GM19099 (cell line): Measurements from ENCODE around the gene DPH7.

Experiments
- POLR2A ChIP-seq: IDR thresholded peaks from 3 replicates; pipeline ENCODE4 v1.6.1; 2011; ENCODE audit warnings: low read depth; ENCODE audit not compliant: insufficient read length; ENCODE audit errors: extremely low read depth

DPH7 gene

DNA sequence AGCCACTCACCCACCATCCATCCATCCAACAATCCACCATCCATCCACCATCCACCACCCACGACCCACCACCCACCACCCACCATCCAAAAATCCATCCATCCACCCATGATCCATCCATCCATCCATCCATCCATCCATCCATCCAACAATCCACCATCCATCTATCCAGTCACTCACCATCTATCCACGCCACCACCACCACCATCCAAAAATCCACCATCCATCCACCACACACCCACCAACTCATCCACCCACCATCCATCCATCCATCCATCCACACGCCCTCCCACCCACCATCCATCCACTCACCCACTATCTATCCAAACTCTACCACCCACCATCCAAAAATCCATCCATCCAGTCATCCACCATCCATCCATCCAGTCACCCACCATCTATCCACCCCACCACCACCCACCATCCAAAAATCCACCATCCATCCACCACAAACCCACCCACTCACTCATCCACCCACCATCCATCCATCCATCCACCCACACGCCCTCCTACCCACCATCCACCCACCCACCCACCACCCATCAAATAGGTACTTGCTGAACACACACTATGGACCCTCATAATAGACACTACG lies 9.0 kb downstream of the DPH7 start:
- no peak for TF ChIP-seq POLR2A

DNA sequence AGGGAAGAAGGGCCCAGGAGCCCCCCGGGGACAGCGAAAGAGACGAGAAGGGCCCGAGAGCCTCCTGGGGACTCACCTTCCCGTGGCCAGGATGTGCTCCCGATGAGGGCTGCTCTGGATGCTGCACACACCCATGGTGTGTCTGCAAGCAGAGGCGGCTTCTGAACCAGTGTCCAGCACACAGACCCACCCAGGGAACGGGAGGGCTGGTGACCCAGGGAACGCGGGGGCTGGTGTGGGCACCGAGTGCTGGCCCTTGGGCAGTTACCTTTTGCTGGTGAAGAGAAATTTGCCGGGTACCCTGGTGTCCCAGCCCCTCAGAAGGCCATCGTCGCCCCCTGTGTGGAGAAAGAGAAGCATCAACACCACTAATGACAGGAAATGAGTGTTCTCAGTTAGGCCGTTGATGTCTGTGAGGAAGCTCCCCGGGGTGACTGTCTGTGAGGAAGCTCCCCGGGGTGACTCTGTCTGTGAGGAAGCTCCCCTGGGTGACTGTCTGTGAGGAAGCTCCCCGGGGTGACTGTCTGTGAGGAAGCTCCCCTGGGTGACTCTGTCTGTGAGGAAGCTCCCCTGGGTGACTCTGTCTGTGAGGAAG lies 13.8 kb downstream of the DPH7 start:
- no peak for TF ChIP-seq POLR2A

DNA sequence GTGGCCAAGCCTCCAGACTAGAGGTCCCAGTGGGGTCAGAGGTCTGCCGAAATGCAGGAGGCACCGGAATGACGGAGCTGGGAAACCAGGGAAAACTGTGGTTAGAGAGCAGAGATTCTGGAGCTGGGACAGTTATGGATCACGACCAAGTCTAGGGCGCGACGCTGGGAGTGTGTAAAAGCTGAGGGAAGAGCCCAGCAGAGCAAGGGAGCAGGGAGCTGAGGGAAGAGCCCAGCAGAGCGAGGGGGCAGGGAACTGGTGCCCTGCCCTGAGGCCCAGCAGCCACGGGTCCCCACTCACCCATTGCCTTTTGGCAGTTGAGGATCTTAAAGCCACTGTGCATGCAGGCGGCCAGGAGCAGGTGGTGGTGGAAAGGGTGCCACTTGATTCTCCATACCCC lies 14.6 kb downstream of the DPH7 start:
- no peak for TF ChIP-seq POLR2A

DNA sequence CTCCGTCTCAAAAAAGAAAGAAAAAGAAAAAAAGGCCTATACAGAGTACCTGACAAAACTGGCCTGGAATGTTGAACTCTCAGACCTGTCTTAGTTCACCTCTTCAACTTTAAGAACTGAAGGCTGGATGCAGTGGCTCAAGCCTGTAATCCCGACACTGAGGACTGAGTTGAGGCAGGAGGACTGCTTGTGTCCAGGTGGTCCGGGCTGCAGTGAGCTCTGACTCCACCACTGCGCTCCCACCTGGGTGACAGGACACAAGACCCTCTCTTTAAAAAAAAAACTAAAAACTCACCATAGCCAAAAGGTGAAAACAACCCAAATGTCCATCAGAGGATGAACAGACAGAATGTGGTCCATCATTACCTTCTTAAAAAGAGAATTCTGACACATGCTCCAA lies 20.6 kb downstream of the DPH7 start:
- TF ChIP-seq POLR2A: no peak

DNA sequence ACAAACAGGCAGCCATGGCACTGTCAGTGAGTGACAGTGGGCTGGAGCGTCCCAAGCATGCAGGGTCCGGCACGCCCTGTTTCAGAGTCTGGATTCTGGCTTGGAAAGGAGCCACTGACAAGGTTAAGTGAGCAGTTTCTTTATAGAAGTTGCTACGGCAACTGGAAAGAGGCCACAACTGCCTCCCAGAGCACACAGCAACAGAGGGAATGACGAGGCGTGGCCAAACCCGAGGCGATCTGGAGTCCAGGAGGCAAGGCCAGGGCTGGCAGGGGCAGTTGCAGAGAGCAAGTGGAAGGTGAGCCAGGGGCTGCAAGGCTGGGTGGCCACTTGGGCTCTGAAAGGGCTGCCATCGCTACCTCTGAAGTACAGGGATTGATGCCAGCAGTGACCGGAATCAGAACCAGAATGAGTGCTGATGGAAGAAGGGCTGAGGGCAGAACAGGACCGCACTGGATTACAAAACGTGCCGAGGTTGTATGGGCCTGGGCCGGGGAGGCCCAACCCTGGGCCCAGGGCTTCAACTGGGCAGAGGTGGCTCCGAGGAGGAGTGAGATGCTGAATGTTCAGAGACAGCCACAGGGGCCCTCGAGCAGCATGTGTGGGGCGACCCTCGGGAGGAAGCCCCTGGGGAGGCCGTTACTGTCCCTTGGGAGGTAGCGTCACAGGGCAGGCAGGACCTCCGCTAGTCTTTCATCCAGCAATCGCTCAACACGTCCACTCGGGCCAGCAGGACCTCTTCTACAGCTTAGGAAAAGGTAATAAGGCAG lies 22.5 kb downstream of the DPH7 start:
- TF ChIP-seq POLR2A: no peak

DNA sequence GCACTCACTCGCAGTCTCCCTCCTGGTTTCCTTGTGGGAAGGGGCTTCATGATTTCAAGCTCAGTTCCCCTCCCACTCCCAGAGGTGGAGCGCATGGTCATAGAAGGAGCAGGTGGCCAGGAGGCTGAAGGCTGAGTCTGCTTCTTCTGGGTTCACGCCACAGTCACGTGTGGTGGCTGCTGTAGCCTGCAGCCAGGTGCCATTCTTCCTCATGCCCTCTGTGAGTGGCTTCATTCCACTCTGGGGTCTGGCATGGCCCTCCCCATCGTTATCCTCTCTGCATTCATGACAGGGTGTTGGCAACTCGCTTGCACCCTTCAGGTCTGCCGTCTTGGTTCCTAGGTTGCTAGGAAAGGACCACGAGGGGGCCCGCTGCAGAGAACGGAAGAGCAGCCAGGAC lies 23.5 kb downstream of the DPH7 start:
- no peak for TF ChIP-seq POLR2A

DNA sequence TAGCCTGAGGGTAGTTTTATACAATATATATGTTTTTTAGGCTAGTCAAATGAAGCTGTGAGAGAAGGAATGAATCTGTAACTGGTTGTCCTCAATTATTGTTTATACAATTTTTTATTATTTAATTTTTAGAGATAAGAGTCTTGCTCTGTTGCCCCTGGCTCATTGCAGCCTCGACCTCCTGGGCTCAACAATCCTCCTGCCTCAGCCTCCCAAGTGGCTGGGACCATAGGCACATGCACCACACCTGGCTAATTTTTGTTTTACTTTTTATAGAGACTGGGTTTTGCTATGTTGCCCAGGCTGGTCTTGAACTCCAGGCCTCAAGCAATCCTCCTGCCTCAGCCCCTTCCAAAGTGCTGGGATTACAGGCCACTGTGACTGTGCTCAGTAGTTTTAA lies 24.4 kb downstream of the DPH7 start:
- no peak for TF ChIP-seq POLR2A

DNA sequence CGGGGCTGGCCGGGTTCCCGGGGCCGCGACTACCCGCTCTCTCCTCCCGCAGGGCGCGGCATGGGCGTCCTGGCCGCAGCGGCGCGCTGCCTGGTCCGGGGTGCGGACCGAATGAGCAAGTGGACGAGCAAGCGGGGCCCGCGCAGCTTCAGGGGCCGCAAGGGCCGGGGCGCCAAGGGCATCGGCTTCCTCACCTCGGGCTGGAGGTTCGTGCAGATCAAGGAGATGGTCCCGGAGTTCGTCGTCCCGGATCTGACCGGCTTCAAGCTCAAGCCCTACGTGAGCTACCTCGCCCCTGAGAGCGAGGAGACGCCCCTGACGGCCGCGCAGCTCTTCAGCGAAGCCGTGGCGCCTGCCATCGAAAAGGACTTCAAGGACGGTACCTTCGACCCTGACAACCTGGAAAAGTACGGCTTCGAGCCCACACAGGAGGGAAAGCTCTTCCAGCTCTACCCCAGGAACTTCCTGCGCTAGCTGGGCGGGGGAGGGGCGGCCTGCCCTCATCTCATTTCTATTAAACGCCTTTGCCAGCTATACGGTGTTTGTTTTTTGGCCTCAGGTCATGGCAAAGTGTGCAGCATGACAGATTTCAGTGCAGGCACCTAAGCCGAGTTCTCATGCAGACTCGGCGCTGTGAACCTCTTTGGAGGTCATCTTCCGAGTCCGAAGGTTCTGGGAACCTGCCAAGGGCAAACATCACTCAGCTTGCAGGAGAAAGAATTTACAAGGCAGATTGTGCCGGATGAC lies 26.5 kb downstream of the DPH7 start:
- no peak for TF ChIP-seq POLR2A

DNA sequence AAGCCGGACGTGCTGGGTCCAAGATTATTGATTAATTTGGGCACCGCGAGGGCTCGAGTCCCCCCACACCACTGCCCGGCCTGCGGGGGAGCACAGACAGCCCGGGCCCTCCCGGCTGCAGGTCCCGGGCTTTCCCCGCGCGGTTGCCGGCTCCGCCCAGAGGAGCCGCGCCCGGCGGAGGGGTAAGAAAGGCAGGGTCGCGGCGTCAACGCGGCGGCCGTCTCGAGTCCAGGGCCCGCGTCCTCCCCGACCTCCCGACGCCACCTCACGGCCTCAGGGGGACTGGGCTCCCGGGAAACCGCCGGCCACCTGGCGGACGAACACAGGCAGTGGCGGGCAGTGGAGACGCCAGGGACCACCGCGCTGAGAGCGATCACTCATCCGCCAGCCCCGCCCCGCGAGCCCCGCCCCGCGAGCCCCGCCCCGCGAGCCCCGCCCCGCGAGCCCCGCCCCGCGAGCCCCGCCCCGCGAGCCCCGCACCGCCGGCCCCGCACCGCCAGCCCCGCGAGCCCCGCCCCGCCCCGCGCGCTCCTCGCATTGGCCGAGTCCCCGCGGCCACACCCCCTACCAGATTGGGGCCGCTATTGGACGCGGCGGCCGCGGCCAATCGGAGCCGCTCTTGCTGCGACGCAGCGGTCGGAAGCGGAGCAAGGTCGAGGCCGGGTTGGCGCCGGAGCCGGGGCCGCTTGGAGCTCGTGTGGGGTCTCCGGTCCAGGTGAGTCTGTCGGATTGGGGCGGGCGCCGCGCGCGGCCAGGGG lies 27.3 kb downstream of the DPH7 start, which contains the start of gene MRPL41:
Gene MRPL41 (plus strand): TSS at position 616 of the 758 bp plus-strand sequence. CDS start 203 bp downstream, outside the sequence.
- peak; percentile 87 for TF ChIP-seq POLR2A

DNA sequence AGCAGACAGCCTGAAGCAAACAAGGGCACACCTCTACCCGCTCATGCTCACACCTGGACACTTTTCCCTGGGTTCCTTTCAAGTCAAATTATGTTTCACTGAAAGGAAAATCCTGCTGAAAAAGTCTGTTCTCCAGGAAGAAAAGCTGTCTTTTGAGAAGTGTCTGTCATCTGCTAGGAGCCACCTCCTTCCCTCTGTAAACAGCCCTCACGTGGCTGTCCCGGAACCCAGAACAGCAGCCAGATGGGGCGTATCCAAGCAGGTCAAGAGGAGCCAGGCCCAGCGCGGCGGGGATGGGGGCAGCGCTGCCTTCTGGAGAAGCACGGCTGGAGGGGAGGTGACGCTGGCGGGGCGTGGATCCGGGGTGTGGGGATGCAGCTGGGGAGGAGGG lies 28.5 kb downstream of the DPH7 start, which contains the start of gene PNPLA7:
Gene PNPLA7 (minus strand): TSS at position 172 of the 391 bp plus-strand sequence. CDS start 205 bp downstream, outside the sequence.
- TF ChIP-seq POLR2A: no peak

DNA sequence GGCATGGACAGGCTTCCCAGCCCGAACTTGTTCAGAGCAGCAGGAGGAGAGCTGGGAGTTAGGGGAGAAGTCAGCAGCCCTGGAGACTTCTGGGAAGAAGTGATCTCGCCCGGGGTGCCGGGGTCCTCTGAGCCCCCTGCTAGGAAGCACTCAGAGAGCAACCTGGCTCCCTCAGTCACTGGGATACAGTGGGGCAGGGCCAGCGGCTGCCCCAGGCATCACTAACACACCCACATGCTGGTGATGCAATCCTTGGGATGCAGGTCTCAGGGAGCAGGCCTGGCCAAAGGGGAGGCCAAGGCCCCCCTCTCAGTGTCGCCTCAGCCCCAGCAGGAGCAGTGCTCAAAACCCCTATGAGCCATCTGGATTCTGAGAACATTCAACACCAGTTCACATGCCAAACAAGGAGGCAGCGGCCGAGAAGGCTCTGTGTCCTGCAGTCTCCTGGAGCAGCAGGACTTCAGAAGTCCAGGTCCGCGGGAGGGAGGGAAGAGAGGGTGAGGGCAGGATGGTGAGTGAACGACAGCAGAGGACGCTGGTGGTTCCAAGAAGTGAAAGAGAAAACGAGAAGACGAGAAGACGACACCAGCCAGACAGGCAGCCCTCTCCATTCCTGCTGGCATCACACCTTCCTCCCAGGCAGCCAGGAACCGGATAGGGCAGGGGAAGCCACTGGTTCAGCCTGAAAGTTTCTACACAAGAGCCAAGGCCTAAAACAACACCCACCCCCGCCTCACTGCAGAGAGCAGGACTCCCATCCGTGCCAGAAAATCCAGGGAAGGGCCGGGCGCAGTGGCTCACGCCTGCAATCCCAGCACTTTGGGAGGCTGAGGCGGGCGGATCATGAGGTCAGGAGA lies 30.8 kb downstream of the DPH7 start:
- TF ChIP-seq POLR2A: no peak

DNA sequence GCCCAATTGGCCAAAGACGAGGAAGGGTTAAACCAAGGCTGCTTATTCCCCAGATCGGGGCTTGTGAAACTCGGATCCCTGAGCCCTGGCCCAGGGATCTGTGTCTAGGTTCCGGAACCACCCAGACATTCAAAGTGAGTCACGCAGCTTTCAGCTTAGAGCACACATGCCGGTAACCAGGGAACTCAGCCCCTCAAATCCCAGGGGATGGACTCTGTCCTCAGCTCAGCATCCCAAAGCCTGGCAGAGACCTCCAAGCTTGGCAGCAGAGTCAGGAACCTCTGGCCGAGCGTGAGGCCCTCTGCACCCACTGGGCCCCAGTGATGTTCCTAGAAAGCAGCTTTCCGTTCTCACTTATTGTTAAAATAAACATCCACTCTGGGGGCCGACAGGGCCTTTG lies 33.6 kb downstream of the DPH7 start:
- TF ChIP-seq POLR2A: no peak

DNA sequence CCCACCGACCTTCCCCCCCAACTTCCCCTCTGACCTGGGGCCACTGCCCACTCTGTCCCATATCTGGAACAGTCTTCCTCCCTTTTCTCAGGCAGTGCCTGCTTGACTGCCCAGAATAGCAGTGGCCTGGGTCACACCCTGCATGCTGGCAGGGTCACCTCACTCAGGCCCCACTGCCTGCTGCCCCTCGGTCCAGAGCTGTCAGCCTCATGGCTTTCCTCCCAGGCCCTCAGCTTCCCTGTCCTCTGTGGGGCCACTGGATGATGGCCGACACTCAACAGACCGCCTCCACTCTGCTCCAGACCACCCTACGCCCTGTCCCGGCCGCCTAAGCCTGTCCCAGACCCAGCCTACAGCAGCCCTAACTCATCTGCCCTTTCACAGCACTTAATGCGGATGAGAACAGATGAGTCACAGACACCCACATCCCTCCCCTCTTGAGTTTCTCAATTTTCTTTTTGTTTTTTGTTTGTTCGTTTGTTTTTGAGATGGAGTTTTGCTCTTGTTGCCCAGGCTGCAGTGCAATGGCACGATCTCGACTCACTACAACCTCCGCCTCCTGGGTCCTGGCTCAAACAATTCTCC lies 34.5 kb downstream of the DPH7 start:
- TF ChIP-seq POLR2A: no peak
